NCI-H510A treated with DMSO at 0.1 percent for 48 hours (cell line): Measurements from ENCODE around the gene PLCL1.

ENCODE experiments used
- DNase-seq: peaks from one replicate; lab custom pipeline; 2025; lab: John Stamatoyannopoulos, UW

The PLCL1 gene

DNA sequence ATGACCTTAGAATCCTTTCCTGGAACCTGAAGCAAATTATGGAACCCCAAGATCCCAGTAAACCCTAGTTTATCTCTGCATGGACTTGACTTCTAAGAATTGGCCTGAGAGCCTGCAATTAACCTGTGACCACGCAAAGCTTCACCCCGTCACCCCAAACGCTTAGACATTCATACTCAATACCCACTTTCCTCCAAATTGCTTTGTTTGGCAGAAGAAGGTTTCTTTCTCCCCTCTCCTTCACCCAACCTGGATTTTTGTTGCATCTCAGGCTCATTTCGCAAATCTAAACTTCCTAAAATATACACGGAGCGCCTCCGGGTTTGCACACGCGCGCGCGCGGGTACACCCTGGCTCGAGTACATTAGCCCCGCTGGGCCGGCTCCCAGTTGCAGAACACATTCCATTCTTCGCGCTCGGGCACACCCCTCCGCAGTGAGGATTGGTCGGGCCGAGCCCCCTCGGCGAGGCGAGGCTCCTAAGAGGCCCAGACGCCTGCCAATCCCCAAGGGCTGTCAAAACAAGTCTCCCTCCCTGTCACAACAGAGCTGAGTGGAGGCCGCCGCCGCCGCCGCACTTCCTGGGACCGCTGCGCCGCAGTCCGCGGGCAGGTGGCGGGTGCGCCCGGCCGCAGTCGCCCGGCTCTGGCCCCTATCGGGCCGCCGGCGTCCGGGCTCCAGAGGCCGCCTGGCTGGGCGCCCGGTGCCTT is at the start of gene PLCL1:
TSS of gene PLCL1 (plus strand) at position 545 of the 709 bp plus-strand sequence.
- DNase-seq, result peak; percentile 85

DNA sequence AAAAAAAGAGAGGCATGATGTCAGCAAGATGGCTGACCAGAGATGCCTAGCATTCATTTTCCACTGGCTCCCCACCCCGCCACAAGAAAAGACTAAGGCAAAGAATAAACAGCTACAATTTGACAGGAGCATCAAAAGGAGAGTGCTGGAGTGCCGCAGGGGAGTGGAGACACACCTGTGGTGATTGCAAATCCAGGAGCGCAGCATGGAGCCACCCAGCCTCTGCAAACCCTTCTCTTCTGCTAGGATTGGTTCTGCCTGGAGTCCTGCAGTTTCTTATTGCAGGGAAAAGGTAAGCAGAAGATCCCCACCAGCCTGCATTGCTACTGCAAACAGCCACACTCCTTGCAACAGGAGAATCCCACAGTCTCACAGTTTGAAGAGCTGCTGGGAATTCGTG is 45.4 kb upstream of the PLCL1 start:
- DNase-seq, result no peak

DNA sequence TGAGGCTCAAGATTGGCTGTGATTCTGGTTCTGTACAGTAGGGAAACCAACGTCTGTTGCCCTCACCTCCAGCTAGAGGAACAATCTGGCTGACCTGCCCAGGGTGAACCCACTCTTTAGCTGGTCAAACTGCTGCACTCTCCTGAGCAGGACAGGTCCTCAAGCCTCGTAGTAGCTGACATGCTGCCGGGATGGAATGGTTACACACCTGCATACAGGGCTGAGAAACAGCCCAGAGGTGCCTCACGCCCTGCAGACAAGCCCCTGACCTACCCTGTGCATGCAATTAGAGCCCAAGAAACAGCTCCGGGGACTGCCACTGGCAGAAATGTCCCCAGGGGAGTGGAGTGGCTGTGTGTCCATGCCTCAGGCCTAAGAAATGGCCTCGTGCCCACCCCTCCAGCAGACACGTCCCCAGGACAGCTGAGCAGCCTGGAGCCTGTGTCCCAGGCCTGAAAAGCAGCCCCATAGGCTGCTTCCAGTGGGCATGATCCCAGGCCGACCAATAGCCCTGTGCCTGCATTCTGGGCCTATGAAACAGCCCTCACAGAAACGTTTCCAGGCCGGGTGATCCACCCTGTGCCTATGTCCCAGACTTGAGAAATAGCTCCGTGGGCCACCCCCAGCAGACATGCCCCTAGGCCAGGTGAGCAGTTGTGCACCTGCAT is 44.6 kb upstream of the PLCL1 start:
- DNase-seq, result no peak

DNA sequence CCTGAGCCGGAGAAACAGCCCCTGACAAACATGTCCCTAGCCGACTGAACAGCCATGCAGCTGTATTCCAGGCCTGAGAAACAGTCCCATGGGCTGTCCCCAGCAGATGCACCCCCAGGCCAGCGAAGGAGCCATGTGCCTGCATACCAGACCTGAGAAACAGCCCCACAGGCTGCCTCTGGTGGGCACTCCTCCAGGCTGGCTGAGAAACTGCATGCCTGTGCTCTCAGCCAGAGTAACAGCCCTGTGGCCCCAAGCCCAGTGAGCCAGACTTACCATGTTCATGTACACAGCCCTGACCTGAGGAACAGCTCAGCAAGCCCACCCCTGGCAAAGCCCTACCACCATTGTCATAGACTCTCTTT is 44.1 kb upstream of the PLCL1 start:
- DNase-seq, result no peak

DNA sequence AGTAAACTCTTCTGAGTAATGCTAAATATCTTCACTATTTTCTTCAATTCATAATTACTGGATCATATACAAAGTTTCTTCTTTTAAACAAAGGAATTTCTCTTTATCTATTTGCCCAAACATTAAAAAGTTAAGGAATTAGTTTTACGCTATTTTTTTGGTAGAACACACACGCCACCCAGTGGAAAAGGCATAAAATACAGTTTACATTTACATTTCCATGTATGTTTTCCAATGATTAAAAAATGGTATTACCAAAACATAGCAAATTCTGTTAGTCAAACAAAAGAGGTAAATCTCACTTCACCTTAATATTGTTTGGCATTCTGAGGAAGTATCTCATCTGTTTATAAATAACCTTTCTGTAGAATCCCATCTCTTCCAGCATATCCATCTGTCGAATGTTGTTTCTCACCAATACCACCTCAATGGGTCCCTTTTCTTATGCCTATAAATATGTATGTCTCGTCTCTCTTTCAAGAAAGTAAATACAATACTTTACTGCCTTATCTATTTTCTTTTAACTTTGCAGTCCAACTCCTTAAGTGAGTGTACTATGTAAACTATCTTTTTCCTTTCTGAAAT is 26.5 kb upstream of the PLCL1 start:
- DNase-seq, result peak; percentile 52

DNA sequence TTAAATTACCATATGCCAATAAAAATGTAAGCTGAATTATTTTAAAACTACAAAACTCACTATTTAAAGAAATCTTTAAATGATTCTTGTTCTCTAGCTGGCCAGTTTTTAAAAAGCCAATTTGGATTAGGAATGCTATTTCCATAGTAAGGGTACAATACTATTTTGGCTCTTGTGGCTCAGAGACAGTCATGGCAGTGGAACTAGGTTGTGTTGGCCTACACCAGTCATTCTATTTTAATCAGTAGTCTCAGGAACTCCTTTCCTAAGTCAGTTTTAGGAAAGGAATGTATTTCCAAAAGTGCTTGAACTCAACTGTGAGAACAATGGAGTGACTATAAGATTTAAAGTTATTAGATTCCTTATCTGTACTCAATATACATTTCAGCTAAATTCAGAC is 25.1 kb upstream of the PLCL1 start:
- no peak for DNase-seq

DNA sequence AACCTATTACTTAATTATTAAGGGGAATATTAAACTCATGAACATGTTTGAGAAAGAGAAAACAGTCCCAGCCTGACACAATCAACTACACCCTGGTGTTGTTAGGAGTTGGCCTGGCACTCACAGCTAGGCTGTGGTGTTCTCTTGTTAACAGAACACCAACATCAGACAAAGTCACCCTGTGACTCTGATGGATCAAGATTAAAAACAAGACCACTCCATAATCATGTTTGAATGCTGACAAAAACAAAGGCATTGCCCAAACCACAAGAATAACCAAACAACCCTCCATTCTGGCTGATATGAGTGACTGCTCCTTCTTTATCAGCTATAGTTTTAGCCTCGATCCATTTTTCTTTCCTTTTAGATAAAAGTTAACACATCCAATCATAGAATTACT is 22.3 kb upstream of the PLCL1 start:
- DNase-seq, result no peak

DNA sequence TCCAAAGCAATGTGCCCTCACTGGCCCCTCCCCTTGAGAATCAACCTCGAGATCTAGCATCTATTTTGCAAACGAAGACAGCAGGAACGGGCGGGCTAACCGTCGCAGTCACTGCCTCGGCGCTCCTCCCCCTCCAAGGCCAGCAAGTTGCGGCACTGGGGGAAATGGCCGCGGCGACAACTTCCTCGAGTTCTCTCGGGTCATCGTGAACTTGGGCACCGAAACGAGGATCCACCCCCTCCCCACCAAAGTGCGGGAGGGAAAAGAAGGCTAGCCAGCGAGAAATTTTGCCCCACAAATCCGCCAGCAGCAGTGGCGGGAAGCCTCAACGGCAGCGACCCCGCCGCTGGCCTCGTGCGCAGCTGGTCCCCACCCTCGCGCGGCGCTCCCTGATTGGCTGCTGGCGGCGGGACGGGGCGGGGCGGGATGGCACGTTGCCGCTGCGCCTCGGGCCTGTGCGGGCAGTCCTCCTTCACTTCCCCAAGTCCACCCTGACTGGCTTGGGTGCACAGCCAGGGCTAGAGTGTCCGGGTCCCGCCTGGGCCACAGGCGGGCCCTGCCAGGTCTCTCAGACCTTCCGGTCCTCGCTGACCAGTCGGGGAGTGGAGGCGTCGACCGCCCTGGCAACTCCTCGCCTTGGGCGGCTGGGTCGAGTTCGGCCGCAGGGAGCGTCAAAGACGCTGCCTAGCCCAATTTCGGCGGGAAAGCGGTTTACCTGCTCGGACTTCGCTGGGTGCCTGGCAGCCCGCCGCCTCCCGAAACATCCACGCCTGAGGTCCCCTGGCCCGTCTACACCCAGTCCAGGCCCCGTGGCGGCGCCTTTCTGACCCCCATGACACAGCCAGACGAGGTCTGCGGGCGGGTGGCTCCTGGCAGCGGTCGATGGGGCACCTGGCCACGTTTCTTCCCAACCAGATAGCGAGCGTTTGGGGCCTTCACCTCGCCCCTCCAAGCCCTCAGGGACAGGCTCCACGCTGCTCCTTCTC is 19.1 kb upstream of the PLCL1 start, which contains the start of gene BOLL:
TSS of gene BOLL (minus strand) at position 364 of the 986 bp plus-strand sequence. CDS start 3,469 bp downstream, outside the sequence.
- no peak for DNase-seq

DNA sequence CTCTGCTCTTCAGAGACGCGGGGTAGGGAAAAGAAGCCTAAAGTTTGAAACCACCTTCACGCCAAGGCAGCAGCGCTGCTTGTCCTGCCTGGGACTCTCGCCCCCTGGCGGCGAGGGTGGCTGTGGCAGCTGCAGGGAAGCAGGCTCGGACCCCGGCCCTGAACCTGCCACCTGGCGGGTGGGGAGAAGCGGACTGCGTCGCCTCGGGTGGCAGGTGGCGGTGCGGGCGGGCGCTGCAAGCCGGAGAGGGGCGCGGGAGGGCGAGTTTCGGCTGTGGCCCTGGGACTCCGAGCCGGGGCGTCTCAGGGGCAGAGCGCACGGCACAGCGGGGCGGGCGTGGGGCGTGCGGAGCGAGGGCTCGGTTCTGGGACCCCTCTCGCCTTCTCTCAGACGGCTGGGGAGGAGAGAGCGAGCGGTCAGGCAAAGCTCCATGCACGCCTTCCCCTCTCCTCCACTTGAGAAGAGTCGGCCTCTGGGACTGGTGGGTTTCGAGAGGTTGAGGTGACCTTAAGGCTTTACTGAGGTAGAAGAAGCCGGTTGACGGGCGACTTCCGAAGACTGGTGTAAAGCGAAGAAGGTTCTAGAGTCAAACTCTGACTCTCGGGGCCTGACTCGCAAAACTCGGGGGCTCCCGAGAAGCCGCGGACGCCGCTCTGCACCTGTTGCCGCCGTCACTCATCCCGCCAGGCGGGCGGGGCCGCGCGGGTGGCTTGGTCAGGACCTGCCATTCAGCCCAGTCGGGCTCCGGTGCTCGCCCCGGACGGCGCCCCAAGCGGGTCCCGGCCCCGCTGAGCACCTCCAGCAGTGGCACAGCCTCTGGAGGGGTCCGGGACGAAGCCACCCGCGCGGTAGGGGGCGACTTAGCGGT is 18.1 kb upstream of the PLCL1 start:
- peak; percentile 54 for DNase-seq

DNA sequence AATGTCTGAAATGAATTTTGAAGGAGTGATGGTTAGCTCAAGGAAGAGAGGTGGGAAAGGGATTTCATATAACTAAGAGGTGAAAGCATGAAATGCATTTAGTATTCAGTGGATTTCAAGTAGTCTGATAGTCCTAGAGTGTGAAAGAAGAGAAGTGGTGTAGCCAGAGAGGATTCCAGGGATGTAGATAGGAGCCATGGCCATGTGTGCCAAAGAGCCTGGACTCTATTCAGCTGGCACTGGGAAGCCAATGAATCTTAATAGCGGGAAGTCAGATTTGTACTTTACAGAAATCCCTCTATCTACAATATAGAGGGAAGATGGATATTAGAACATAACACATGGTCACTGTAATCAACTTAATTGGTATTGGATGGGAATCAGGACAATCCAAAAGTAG is 10.9 kb upstream of the PLCL1 start:
- DNase-seq, result no peak

DNA sequence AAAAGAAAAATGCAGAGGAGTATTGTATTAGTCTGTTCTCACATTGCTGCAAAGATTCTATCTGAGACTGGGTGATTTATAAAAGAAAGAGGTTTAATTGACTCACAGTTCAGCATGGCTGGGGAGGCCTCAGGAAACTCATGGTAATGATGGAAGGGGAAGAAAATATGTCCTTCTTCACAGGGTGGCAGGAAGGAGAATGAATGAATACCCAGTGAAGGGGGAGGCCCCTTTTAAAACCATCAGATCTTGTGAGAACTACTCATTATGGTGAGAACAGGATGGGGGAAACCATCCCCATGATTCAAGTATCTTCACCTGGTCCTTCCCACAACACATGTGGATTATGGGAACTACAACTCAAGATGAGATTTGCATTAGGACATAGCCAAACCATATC is 9.1 kb upstream of the PLCL1 start:
- DNase-seq, result no peak

DNA sequence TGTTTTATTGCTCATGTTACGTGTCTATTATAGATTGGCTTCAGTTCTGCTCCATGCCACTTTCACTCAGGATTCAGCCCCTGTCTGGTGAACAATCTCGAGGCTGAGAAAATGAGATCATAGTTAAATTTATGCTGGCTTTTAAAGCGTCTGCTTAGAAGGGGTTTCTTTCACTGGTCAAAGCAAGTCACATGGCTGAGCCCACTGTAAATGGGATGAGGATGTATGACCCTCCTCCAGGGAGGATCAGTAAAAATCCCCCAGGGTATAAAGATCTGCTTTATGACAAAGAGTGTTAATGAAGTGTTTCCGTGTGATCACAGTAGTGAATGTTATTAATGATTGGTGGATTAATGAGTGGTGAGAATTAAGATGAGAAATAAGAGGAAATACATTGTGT is 6.2 kb upstream of the PLCL1 start:
- no peak for DNase-seq

DNA sequence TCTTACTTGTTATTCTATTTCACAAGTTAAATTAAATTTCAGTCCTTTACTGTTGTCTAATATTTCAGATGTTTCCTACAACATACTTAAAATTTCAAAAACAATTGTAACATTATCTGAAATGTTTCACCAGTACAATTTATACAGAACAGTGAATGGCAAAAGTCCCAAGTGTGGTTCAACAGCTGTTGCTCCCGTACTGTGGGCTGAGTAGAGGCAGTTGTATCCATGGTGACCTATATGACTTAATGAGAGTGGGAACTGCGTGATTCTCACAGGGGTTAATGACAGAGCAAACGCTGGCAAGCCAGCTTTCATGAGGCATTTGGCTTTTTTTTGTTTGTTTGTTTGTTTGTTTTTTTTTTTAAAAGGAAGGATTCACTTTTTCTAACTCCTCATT is 5.3 kb upstream of the PLCL1 start:
- no peak for DNase-seq

DNA sequence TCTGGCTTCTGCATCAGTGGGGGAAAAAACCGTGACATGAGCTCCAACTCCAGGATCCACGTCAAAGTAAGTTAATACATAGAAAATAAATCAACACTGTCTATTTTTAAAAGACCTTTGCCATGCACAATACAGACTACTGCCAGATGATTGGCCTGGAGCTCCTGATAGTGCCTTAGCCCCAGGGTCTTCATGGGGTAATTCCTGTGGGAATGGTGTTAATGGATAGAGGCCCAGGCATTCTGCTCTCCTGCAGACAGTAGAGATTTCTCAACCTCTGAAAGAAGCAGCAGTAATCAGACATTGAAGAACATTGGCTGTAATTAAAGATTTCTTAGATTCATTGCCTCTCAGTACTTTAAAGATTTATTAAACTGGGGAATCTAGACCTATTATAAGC is 4.3 kb upstream of the PLCL1 start:
- DNase-seq, result no peak

DNA sequence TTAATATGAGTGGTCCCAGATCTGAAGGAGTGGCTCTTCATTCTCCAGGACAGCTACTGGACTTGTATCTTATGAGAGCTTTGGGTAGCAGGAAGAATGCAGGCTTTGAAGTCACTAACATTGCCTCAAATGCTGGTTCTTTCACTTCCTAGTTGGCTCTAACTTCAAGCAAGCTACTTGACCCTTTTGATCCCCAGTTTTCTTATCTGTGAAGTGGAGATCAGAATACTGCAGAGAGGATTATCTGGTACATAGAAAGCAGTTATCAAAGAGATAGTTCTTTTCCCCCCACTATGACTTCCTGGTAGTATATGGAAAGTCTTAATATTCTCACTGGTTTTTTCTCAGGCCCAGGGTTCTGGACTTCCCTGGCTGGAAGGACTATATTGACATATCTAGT is 3.4 kb upstream of the PLCL1 start:
- no peak for DNase-seq

DNA sequence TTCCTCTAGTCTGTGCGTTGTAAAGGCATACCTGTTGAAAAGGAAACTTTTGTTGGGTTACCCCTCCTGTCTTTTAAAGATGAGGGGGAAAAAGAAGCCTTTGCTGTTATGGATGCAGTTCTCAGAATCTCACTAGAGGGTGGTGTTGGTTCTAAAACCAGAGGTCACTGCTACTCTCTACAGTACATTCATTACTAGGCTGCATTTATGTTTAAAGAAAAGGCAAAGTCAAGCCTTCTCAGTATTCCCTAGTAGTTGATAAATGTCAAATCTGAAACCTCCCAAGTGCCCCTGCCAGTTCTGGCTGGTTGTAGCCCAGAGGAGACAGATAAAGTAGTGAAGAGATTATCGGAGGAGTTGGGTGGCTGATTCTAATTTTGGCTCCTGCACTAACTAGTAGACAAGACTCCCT is 1.4 kb upstream of the PLCL1 start:
- peak; percentile 60 for DNase-seq

DNA sequence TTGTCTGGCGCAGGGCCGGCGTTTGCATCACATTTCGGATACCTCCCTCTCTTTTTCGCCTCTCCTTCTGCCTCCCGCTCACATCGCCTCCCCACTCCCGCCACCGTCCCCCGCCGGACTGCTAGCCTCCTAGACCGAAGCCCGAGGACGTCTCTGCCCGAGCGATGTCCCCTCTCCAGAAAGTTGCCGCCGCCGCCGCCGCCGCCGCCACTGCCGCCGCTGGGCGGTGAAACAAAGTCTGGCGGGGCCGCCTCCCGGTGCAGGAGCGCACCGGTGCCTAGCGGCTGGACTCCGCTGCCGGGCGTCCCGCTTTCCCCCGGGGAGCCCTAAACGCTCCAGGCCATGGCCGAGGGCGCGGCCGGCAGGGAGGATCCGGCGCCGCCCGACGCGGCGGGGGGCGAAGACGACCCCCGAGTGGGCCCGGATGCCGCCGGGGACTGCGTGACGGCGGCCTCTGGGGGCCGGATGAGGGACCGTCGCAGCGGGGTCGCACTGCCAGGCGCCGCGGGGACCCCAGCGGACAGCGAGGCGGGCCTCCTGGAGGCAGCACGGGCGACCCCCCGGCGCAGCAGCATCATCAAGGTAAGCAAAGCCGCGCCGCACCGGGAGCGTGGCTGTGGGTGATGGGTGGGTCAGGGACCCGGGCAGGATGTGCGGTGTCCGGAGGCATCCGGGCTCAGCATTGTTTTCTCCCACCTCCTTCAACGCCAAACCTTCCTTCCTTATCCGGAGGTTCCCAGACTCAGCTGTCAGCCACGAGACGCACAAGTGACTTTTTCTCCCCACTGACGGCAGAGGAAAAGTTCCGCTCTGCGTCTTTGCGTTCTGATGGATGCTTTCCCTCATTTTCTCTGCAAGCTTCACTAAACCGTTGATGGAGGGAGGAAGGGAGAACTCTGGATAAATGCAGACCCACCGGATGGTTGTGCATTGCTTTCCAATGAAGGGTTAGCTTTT is 643 bp downstream of the PLCL1 start:
- DNase-seq, result no peak

DNA sequence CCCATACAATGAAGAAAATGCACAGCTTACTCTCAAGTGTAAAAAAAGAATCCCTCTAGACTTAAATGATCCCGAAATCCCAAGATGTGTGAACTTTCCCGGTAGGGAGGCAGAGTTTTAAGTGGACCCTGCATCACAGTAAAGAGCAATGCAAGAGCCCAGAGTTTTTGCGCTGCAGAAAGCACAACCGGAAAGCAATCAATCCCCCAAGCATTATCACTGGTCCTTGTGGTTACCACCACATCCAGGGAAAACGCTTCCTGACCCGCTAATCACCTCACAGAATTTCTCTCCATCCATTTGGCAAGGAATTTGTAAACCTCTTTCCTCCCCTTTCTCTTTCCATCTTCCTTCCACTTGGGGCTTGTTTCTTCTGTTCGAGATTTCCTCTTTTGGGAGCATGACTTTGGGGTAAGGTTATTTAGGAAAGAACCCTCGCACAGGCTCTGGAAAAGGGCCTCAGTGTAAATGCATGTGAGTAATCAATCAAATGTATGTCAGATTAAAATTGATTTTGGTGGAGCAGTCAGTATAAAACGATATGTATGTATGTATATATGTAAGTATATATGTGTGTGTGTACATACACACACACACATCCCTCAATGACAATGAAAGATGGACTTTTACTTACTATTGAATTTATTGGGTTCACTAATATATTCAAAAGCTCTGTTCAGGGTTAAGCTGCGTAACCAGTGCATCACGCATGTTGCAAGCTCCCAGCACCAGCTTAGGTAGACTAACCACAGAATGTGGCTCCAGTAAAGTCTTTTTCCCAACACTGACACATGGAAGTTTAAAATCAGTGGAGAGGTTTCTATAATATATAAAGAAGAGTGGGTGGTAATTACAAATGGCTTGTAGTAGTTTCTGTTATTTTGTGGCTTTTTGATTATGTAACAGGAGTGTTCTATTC is 1.6 kb downstream of the PLCL1 start:
- no peak for DNase-seq

DNA sequence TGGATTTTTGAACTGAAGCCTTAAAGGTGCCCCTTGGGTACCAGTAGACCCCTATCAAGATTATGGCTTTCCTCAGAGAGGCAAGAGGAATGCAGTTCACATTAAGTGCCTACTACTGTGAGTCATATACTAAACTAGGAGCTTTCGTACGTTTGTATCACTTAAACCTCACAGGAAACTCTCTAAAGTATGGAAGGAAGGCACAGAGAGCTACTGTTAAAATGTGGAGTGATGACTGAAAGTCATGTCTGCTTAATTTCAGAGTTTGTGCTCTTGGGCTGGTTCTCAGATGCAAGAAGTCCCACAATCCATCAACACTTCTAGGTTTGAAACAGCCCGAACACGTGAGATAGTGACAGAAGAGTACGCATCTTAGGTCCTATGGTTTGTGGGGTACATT is 4.7 kb downstream of the PLCL1 start:
- no peak for DNase-seq
